Activated CD8-positive, alpha-beta memory T cell treated with anti-CD3 and anti-CD28 coated beads for 4 hours (primary cell): ENCODE data around the gene NOTCH1.

Experiments
- DNase-seq, 2 donors: peaks; one replicate each; pipeline ENCODE4 v3.0.0-alpha.2; 2020; ENCODE audit warnings: low read depth in 2 of 2

The NOTCH1 gene

GRCh38 chr9:136531904-136532798, 13.7 kb downstream of the NOTCH1 start:
- no peak for DNase-seq

DNA sequence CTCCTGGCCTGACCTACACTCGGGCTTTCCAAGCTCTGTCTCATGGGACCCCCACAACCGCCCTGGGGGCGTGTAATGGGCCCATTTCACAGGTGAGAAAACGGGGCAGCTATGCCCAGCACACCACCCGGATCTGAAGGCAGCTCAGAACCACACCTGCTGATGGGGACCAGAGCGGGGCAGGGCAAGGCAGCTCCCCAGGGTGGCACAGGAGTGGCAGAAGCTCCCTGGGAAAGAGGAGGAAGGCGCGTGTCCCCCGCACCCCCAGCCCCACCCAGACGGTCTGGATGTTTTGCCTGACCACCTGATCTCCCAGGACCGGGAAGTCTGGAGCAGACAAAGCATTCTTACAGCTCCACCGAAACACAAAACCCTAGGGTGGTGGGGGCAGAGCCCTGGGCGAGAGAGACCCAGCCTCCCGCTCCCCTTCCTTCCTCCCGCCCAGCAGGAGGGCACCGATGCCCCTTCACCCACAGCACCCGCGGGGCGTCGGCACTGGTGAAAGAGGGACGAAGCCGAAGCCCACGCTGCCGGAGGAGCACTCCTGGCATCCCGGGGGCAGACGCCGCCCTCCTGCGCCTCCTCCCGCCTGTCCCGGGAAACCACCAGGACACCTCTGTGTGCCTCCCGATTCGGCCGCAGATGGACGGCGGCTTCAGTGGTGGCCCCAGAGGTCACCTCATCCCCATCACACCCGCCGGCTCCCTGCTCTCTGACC, 14.5 kb downstream of the NOTCH1 start:
- DNase-seq, result no peak

- no peak for DNase-seq
Measured at GRCh38 chr9:136530461-136531089, 15.3 kb downstream of the NOTCH1 start.

- no peak for DNase-seq
Measured at GRCh38 chr9:136529516-136530460, 16.1 kb downstream of the NOTCH1 start.

- DNase-seq, result no peak
Measured at GRCh38 chr9:136528716-136529341, 17.0 kb downstream of the NOTCH1 start.

DNA sequence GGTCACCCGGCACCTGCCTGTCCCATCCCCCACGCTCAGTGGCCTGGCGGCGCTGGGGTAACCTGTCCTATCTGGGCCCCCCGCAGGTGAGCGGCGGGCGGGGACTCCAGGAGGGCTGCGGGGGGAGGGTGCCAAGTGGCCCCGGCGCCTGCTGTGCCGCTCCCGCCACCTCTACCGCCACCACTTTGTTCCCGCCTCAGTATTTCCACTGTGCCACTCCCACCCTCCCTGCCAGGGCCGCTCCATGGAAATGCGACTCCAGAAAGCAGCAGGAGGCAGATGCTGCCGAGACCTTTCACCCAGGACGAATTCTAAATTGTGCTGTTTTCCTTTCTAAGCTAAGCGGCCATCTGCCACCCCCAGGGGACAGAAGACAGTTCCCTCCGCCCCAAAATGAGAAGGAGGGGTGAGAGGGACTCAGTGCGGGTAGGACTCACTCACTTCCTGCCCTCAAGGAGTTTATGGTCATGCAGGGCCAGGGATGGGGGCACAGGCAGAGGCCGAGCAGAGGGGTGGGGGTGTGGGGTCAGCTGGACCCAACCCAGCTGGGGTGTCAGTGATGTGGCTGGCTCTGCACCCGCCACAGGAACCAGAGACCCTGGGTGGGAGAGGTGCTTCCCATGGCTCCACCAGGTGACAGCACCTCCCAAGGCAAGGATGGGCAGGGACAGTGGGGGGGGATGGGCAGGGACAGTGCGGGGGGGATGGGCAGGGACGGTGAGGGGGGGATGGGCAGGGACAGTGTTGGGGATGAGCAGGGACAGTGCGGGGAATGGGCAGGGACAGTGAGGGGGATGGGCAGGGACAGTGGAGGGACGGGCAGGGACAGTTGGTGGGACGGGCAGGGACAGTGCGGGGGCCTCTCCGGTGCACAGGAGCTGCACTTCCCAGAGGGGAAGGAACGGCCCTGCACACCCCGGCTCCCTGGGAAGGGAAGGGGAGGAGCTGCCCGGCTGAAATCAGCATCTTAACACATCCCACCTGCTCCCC, 17.8 kb downstream of the NOTCH1 start:
- no peak for DNase-seq

DNA sequence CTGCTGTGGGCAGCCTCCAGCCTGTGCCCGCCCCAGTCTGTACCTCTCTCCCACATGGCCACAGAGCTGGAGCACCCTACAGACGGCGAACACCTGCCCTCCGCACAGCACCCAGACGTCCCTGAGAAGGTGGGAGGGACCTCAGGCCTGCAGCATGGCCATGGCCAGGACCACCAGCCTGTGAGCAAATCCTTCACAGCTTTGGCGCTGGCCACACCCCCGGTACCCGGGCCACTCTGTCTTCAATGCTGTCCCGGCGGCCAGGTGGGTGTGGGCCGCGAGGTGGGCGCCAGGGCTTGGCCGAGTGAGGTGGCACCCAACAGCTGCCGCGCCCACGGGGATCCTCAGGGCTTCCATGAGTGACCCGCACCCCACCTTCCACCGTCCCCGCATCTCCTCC, 18.7 kb downstream of the NOTCH1 start:
- no peak for DNase-seq

DNA sequence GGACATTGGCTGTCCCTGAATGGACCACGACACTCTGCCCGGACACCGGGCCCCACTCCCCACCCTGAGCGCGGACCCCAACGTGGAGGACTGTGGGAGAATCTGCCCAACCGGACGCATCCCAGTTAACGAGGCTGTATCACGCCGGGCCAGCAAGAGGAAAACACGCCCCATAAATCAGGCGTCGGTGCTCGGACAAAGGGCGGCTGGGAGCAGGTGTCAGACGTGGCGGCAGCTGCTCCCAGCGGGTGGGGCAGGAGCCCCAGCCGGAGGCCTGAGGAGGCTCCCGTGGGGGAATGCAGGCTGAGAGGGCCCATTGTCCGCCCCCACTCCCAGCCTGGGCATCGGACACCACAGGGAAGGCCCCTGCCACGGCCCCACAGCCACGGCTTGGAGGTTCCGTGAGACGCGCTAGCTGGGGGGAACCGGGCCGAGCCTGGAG, 19.2 kb downstream of the NOTCH1 start:
- DNase-seq, result no peak

- DNase-seq, result no peak
Measured at GRCh38 chr9:136525841-136526499, 19.9 kb downstream of the NOTCH1 start.

DNA sequence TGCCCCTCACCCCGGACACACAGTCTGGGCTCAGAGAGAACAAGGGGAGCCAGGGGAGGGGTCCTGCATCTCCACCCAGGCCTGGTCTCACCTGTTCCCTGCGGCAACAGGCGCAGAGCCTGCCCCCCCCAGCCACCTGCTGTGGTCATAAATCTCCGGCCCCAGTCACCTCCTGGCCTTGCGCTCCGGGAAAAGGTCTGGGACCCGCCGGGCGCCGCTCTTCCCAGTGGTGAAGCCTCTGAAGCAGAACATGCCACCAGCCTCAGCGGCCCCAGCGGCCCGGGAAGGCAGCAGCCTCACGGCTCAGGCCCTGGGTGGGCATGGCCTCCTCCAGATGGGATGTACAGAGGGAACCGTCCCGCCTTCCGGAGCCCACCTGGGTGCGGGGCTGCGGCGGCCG, 20.6 kb downstream of the NOTCH1 start:
- no peak for DNase-seq

DNA sequence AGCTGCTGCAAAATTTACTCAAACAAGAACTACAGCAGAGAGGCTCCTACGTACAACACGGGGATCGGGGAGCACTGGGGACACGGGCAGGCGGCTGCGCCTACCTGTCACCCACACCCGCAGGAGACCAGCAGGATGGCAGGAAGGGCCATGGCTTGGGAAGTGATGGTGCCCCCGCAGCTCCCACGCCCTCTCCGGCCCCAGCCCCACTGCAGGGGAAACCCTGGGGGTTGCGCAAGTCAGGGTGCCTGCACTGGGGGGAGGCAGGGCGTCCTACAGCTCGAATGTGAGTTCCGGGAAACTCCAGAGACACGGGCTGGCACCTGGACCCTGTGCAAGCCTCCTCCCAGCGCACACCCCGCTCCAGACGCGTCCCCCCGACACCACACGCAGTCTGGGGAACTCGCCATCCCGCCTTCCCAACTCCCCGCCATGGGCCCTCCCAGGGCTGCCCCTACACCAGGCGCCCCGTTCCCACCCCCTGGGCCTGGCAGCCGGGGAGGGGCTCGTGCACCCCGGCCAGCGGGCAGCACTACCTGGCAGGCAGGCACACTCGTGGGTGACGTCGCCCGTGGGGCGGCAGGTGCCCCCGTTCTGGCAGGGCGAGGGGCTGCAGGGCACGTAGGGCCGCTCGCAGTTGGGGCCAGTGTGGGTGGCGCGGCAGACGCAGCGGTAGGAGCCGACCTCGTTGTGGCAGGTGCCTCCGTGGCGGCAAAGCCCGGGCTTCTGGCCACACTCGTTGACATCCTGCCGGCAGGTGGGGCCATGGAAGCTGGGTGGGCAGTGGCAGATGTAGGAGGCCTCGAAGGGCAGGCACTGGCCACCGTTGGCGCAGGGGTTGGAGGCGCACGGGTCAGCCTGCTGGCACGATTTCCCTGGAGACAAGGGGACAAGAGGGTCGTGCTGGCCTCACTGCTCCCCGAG, 23.3 kb downstream of the NOTCH1 start:
- DNase-seq, result no peak

DNA sequence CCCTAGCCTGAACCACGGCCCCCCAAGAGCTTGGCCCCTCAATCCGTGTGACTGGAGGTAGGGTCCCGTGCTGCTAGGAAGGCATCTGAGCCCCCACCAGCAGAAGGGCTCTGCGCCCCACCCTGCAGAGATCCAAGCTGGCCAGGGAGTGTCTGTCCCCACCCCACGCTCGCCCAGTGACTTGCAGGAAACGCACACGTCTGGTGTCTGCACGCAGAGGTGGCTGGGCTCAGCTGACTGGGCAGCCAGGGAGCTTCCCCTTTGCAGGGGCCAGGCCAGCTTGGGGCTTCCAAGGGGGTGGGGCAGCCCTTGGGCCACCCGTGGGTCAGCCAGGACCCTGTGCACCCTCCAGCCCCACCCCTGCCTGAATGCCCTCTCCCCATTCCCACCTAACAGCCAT, 24.3 kb downstream of the NOTCH1 start:
- no peak for DNase-seq

GRCh38 chr9:136520053-136520540, 25.8 kb downstream of the NOTCH1 start:
- no peak for DNase-seq

- DNase-seq, result no peak
Measured at GRCh38 chr9:136519263-136520052, 26.4 kb downstream of the NOTCH1 start.

DNA sequence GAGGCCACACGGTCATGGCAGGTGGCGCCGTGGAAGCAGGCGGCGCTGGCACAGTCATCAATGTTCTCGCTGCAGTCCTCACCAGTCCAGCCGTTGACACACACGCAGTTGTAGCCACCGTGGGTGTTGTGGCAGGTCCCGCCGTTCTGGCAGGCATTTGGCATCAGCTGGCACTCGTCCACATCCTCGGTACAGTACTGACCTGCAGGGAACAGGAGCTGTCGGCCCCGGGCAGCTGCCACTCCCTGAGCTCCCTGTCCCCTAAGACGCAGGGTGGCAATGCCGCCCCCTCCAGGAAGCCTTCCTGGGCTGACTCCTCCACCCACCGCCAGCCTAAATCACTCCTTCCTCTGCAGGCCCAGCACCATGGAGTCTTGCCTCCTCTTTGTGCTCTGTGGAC, 27.2 kb downstream of the NOTCH1 start:
- DNase-seq, result no peak

DNA sequence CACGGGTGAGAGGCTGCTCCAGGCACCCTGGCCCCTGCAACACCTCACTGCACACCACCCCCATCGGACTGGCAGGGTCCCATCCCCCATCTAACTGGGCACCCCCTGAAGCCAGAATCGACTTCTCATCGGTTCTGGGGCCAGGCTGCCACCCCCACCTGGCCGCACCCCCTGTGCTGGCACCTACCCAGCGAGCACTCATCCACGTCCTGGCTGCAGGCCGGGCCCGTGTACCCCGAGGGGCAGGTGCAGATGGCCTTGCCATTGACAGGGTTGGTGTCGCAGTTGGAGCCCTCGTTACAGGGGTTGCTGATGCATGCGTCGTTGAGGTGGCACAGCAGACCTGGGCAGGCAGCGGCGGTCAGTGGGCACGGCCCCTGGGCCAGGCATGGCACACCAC, 27.9 kb downstream of the NOTCH1 start:
- no peak for DNase-seq
